GM21723 (cell line): ENCODE measurements around the gene BET1L.
"Not testable (repeated sequence)": the region's sequence is repeated elsewhere in the genome, so short reads cannot be mapped to it uniquely, and the experiment has no call there.

Experiments used
- ATAC-seq: cut with Tn5 transposase; IDR thresholded peaks from one replicate; pipeline ENCODE4 v1.9.1; 2021; ENCODE audit warnings: mild to moderate bottlenecking, moderate library complexity; ENCODE audit not compliant: unreplicated experiment

BET1L gene, protein sequence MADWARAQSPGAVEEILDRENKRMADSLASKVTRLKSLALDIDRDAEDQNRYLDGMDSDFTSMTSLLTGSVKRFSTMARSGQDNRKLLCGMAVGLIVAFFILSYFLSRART

DNA sequence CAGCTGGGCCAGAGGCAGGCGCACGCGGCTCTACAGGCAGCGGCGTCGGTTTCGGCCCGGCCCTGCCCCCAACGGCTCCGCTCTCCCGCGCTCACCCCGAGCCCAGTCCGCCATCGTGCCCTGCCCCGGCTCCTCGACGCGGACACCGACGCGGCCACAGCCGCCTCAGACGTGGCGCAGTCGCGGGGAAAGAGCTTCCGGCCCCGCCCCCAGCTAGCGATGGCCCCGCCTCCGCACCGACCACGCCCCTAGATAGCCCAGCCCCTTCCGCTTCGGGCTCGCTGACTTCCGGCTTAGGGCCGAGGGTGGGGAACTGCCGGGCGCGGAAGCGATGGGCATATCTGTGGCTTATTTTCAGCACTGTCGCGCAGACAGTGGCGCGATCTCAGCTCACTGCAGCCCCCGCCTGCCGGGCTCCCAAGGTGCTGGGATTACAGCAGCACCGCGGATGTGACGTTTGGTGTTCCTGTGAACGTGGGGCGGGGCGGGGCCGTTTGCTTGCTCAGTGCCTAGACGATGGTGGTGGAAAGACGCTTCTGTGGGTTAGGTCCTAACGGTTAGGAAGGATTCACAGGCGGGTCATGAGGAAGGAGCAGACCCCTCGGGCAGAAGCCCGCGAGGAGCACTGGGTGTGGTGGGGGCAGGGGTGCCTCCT lies at the start of gene BET1L, which contains the start of gene RIC8A:
Gene BET1L, minus strand, starts transcription at position 192 of the 655 bp plus-strand sequence. Its CDS starts 78 bp downstream, at position 114.
Gene RIC8A, plus strand, starts transcription at position 501 of the 655 bp plus-strand sequence. CDS start 1,147 bp downstream, outside the sequence.
- peak; percentile 74 for ATAC-seq

DNA sequence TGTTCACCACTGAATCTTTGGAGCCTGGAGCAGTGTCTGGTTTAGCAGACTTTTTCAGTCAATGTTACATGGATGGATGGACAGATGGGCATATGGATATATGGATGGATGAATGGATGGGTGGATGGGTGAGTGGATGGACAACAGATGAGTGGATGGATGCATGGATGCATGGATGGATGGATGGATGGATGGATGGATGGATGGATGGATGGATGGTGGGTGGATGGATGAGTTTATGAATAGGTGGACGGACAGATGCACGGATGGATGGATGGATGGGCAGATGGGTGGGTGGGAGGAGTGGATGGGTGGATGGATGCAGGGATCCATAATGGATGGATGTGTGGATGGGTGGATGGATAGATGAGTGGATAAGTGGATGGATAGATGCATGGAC lies 48.6 kb upstream of the BET1L start:
- no peak for ATAC-seq

DNA sequence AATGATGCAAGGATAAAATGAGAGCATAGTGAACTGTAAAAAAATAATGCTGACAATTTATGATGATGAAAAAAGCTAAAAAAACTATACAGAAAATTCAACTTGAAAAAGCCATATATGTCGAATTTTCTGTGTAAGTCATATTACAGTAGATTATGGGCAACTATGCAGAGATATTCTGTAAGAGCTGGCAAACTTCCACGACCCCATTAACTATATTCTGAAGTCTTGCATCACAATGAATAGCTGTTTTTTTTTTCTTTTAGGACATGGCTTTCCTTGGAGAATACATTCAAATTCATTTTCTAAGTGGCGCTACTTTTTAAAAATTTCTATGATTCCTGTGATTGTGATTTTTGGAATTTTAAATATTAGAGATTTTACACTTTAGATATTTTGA lies 48.0 kb upstream of the BET1L start:
- no peak for ATAC-seq

DNA sequence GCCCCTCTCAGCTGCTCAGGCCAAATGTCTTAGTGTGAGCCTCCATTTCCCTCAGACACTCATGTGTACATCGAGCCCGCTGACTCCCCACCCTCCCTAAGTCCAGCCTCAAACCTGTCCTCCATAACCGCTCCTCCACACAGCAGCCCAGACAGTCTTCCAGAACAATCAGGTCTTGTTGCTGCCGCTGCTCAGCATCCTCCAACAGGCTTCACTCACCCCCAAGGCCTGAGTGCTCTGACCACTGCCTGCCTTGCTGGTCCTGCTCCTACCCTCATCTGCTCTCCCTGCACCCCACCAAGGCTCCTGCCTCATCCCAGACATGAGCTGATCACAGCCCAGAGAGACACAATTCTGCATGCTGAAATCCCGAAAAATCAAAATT lies 46.7 kb upstream of the BET1L start:
- ATAC-seq = no peak

DNA sequence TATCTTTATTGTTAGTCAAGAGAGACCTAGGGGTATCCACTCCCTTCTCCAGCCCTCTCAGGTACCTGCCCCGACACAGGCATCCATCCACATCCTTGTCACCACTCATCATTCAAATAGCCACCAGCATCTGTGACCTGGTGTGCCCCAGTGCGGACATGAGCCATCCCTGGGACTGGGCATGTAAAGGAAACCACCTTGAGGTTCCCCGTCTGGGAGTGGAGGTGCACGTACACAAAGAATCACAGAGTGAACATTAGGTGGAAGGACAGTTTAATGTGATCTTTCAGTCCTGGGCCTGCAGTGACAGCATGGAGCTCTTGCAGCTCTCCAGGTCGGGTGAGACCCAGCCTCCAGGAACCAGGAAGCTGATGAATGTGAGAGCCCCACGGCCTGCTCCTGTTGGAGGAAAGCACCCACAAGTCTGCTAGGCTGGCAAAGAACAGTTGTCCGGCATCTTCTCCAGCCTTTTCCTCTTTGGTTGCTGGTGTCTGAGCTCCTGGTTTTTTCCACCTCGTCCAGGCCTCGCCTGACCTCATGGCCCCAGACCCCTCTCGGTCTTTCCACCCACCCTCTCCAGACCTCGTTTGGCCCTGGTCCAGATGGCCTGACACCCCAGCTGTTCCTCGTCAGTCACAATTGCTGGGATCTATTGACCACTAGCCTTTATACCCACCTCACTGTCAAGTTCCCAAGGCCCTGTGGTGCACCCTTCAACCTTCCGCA lies 46.1 kb upstream of the BET1L start:
- no peak for ATAC-seq

DNA sequence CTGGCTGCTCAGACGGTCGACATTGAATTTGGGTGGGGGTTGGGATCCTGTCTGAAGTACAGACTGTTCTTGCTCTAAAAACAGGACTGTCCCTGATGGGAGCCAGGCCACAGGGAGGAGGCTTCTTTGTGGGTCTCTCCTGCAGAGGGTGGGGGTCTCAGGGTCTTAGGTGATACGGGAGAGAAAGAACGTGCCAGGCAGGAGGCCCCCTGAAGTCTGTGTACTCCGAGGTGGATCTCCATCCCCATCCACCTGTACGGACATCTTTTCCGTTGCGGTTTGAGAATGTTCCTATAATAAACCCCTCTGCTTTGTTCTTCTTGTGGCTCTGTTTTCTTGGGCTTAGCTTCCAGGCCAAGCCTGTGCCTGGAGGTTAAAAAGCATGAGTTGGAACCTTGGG lies 45.5 kb upstream of the BET1L start:
- no peak for ATAC-seq

DNA sequence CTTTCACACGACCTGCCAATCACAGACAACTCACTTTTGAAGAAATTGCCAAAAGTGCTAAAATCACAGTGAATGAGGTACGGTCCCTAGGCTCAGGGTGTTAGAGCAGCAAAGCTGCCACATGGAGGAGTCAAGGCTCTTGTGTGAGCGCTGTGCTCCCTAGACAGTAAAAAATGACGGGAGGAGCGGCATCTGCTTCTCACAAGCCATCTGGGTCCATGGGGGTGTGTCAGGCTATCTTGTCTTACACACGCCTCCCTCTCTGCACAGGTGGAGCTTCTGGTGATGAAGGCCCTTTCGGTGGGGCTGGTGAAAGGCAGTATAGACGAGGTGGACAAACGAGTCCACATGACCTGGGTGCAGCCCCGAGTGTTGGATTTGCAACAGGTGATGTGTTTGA lies 44.4 kb upstream of the BET1L start:
- no peak for ATAC-seq

DNA sequence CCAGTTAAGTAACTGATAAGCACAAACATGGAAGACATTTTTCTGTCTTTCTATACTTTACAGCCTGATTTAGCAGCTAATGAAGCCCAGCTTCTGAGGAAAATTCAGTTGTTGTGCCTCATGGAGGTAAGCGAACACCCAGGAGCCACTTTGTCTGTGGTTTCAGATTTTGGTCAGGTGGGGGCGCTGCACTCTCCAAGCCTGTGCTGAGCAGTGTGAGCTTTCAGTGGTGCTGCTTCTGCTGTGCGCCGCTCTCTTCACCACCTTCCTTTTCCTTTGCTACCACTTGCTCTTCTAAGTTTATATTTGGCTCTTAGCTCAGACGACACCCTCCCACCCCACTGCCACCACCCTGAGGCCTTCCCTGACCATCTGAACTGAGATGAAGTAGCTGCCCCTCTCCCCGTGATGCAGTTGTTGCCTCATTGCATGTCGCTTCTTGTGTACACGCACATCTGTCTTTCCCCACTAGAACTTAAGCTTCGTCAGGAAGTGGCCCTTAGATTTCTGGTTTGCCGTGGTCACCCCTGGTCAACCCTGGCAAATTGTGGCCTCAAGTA lies 43.6 kb upstream of the BET1L start:
- no peak for ATAC-seq

DNA sequence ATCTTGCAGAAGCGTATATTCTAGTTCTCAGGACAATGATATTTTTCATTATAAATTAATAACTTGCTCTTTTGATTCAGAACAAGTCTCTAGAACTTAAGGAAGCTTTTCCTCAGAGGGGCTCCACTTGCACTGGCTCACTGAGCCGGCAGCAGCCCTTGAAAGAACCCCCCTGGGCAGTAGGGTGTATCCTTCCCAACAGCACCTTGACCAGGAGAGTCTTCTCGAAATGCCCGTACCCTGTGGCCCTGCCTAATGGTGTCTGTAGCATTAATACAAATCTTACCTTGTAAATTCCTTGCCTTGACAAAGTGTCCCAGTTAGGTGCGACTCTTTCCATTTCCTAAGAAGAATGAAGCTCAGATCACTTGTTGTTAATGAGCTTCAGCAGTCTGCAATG lies 43.1 kb upstream of the BET1L start:
- ATAC-seq = no peak

DNA sequence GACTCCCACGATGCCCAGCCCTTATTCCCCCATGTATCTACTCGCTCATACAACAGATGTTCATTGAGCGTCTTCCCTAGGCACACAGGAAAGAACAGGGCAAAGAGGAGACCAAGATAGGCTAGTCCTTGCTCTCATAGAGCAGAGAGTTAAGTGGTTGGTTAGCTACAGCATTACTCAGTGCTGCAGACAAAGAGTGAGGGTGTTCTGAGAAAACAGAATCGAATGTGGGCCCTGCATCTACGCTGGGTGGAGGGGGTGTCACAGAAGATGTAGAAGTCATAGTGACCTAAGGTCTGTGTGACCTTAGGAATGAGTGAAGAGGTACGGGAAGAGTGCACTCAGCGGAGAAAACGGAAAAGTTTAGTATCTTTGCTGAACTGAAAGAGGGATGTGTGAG lies 41.9 kb upstream of the BET1L start:
- no peak for ATAC-seq

DNA sequence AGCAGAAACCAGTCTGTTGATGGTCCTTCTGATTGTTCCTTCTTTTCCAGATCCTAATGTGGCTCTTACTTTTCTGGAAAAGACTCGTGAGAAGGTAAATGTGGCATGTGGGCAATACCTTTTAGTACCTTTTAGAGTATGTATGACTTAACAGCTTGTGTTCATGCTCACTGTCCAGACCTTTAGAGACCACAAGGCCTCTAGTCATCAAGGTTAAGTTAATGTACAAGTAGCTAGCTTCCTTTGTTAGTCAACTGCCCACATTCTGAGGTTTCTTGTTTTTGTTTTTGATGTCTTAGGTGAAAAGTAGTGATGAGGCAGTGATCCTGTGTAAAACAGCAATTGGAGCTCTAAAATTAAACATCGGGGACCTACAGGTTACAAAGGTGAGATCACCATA lies 37.2 kb upstream of the BET1L start:
- ATAC-seq = no peak

DNA sequence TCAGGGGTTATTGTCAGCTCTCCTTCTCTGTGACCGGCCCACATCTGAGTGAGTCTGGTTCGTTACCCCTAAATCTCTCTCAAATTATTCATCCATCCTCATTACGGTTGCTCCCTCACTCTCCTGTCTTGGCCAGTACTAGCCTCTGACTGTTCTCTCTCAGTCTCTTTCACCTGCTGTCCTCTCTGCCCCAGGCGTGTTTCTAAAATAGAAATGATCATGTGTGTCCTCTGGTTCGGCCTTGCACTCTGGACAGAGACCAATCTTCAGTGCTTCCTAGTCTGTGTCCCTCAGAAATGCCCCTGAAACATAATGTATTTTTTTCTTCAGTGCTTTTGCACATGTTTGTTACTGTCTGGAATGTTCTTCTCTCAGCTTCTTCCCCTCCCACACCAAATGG lies 34.4 kb upstream of the BET1L start:
- no peak for ATAC-seq

DNA sequence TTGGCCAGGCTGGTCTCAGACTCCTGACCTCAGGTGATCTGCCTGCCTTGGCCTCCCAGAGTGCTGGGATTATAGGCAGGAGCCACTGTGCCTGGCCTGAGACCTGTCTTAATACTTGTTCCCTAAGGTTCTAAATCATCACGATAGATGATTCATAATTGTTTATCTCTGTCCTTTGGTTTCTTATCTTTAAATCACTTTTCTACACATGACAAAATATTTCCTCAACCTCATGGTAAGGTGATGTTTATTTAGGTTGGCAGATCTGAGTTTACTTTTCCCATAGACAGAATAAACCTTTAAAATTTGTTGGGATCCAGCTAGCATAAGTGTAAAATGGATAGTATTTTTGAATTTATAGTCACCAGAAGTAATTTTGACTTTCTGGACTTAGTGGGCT lies 33.1 kb upstream of the BET1L start:
- no peak for ATAC-seq

DNA sequence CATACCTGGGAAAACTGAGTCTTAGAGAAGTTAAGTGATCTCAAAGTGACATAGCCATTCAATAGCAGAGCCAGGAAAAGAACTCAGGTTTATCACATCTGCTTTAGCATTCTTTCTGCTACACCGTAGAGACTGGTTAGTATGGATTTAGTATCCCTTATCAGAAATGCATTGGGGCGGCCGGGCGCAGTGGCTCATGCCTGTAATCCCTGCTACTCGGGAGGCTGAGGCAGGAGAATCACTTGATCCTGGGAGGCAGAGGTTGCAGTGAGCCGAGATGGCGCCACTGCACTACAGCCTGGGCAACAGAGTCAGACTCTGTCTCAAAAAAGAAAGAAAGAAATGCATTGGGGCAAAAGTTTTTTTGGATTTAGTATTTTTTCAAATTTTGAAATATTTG lies 31.1 kb upstream of the BET1L start:
- ATAC-seq = not testable (repeated sequence)

DNA sequence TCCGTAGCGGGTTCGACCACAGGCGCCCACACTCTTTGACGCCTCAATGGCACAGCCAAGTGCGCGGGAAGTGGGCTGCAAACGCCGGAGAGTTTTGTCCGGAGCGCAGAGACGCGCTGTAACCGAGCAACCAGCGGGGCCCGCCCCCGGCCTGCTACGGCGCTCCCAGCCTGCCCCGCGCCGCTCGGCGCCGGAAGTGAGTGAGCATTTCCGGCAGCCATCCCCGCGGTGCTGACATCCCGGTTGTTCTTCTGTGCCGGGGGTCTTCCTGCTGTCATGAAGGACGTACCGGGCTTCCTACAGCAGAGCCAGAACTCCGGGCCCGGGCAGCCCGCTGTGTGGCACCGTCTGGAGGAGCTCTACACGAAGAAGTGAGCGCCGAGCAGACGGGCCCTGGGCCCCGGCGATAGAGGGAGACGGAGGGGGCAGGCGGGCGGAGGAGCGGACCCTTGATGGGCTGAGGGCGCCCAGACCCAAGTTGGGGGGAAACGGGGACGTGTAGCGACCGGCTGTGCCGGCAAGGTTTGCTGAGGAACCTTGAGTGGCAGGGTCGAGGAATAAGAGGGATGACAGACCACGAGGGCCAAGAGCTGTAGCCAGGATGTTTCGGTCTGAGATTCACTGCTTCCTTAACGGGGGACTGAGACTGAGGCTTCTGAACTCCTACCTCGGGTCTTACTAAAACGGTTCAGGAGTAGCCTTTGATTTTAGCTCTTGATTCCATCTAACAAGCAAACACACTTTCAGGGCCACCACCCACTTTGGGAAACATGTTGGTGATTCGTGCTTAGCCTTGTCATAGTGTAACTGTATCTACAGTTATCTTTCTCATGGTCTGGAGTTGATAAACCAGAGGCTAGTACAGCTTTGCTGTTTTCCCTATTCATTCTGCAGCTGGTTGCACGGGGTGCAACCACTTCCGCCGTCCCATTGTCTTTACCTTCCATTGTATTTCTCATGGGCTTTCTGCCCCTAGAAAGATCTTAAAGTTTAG lies 29.9 kb upstream of the BET1L start, which contains the start of gene PSMD13:
Gene PSMD13, plus strand, starts transcription at position 203 of the 994 bp plus-strand sequence. Its CDS starts 74 bp downstream, at position 277.
- peak; percentile 84 for ATAC-seq

DNA sequence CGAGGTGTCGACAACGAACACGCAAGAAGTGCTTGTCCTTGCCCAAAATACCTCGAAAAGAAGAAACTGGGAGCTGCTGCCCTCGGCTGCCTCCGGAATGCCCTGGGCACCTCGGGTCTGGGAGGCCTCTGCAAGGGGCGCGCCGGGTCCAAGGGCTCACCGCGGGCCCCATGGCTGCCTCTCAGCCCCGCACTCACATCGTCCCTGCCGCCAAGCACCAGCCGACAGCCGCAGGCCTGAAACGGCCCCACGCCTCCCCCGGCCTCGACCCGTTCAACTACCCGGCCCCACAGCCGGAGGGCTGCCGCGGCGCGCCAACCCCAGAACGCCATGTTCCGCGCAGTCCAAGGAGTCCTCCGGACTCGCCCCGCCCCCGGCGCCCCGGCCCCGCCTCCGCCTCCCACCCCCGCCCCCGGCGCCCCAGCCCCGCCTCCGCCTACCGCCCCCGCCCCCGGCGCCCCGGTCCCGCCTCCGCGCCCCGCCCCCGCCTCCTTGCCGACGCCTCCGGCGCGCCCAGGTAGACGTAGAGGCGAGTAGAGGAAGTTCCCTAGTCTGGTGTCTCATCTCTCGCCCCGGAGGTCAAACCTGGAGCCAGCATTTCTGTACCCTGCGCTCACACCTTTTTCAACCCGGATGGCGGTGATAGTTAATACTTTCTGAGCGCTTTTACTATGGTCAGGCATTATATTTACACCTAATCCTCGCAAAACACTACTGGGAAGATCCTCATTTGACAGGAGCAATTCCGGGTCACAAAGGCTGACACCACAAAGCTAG lies 29.0 kb upstream of the BET1L start, which contains the start of gene SIRT3:
Gene SIRT3, minus strand, starts transcription at position 346 of the 777 bp plus-strand sequence. Its CDS starts 14 bp downstream, at position 332.
- peak; percentile 78 for ATAC-seq

DNA sequence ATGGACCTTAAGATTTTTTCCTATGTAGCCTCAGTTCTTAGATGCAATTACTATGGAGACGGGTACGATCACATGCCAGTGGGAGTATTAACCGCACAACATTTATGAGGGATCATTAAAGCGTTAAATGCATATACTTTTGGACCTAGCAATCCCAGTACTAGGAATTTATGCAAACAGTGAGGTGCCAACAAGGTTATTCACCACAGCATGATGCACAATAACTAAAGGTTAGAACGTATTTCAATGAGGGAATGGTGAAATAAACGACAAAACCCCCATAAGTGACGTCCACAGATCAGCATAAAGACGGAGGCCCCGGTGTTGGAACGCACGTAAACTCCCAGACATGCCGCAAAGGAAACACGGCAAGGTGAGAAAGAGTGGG lies 28.4 kb upstream of the BET1L start:
- ATAC-seq = peak; percentile 8

DNA sequence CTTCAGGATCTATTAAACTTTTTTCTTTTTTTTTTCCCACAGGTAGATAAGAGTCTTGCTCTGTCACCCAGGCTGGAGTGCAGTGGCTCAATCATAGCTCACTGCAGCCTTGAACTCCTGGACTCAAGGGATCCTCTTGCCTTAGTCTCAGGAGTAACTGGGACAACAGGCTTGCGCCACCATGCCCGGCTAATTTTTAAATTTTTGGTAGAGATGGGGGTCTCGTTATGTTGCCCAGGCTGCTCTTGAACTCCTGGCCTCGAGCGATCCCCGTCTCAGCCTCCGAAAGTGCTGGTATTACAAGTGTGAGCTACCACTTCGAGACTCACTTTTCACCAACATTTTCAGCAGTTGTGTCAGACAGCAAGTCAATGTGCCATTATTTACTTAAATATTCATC lies 28.0 kb upstream of the BET1L start:
- ATAC-seq = no peak

DNA sequence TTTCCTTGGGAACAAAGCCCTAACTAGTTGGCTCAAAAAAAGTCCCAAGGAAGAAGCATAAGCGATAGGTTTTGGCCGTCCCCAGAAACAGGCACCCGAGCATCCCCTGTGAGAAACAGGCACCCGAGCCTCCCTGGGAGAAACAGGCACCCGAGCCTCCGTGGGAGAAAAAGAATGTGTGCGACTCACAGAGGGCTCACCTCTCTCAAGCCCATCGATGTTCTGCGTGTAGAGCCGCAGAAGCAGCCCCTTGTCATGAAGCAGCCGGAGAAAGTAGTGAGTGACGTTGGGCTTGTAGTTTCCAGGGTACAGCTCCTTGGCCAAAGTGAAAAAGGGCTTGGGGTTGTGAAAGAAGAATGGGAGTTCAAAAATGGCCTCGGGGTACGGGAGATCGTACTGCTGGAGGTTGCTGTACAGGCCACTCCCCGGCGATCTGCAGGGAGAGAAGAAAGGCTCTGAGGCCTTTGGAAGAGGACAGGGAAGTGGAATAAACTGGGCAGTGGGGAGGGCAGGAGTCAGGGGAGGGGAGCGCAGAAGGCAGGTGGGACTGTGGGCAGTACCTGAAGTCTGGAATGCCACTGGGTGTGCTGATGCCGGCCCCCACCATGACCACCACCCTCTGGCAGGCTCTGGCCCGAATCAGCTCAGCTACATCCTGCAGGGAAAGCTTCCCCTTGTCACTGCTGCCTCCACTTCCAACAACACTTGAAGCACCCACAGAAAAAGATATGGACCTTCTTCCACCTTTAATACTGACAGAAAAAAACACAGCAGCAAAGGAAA lies 25.8 kb upstream of the BET1L start:
- no peak for ATAC-seq
